ENCODE data around the gene SYTL4. TPM values are rescaled to one million over a fixed set of nuclear protein-coding genes. Genes with fewer than 3 reads are reported as not detected.

SYTL4 gene
- total and polyA plus RNA-seq, 2 of the 13 experiments (the other 11 are each of a cell fraction or from before 2014, with no cell fraction given) = 0.41 to 0.73 TPM

GRCh38 chrX:100768679-100769338 is 36.9 kb upstream of the SYTL4 start:
- in situ Hi-C loops (cut with HindIII; ENCODE audit: extremely low pct_ligation_motif_present, low pct_unique_long_range_greater_than_20kb) = loop anchor here (5.0 kb wide), 1 partner anchor 82 kb away; no protein-coding TSS in a partner anchor
- Histone ChIP-seq H3K4me1 (ENCODE audit: insufficient read depth, low read length) (no peaks in the 10 kb centered on the region), H3K9me3 (ENCODE audit: low read length) (no peaks in the 10 kb centered on the region), H3K36me3 (replicated peaks in 1 of 2; ENCODE audit: control insufficient read depth in 1 of 2, insufficient read depth in 2 of 2, low read length in 2 of 2) (no peaks in the 10 kb centered on the region), H3K27me3 (ENCODE audit: control insufficient read depth in 1 of 2, insufficient read depth in 2 of 2, low read length in 2 of 2) (no peaks in the 10 kb centered on the region), H3K79me2 (ENCODE audit: insufficient read depth, low read length) (no peaks in the 10 kb centered on the region), H2AFZ (ENCODE audit: low read length) (no peak overlapping the region), H3K27ac (ENCODE audit: extremely low read length, insufficient read depth, low read length) (no peak overlapping the region), H3K4me3 (replicated peaks in 1 of 3; ENCODE audit: insufficient read depth in 1 of 3, low read depth in 2 of 3, low read length in 3 of 3) (no peak overlapping the region), H3K4me2 (ENCODE audit: low read depth, low read length) (no peak overlapping the region), H3K9ac (ENCODE audit: insufficient read depth, low read depth, low read length) (no peak overlapping the region), H4K20me1 (ENCODE audit: insufficient read depth, low read length) (no peaks in the 10 kb centered on the region)
- CTCF ChIA-PET (ENCODE audit: low intra/inter-chr PET ratio, low total read pairs) = interaction anchor here (1.2 to 4.1 kb wide), 6 partner anchors 83 to 256 kb away, joined by 3 to 139 read pairs (median 8); no protein-coding TSS in a partner anchor
- POLR2A ChIA-PET = no interaction called here
- FAIRE-seq (peak; percentile 88), DNase-seq (ENCODE audit: low spot score) (peak; percentile 49), ATAC-seq (no peak; the same call in 2 of the 3 replicates)
- WGBS (ENCODE audit: low lambda C conversion rate) = 18% methylated on average over 4 of the region's 7 CpGs
- intact Hi-C loops (cut with micrococcal nuclease; ENCODE audit: unreplicated experiment) = loop anchor here (1.0 kb wide), 1 partner anchor 84 kb away; no protein-coding TSS in a partner anchor
- no TSS peak for BruUV-seq (replicated peaks)
- TF ChIP-seq ESRRA (CRISPR knock-in tag; IDR thresholded peaks at IDR 0.05; ENCODE audit: low read depth) (no peak), SOX5 (CRISPR knock-in tag; IDR thresholded peaks at IDR 0.05; ENCODE audit: borderline replicate concordance) (no peak), ZNF160 (CRISPR knock-in tag; IDR thresholded peaks at IDR 0.05) (peak; percentile 98), E2F1 (CRISPR knock-in tag; IDR thresholded peaks at IDR 0.05) (no peak), ZBTB3 (CRISPR knock-in tag; IDR thresholded peaks at IDR 0.05; ENCODE audit: borderline replicate concordance, low read depth) (no peak), KIAA2018 (CRISPR knock-in tag; IDR thresholded peaks at IDR 0.05; ENCODE audit: borderline replicate concordance) (no peak), ZNF644 (CRISPR knock-in tag; IDR thresholded peaks at IDR 0.05; ENCODE audit: low read depth) (no peak), ZNF776 (CRISPR knock-in tag; IDR thresholded peaks at IDR 0.05) (no peak), BORCS8-MEF2B (CRISPR knock-in tag; IDR thresholded peaks at IDR 0.05) (no peak), ZFP90 (CRISPR knock-in tag; IDR thresholded peaks at IDR 0.05; ENCODE audit: borderline replicate concordance) (no peak), MAFF (IDR thresholded peaks at IDR 0.05; ENCODE audit: low read depth, low read length) (no peak), ZBTB26 (CRISPR knock-in tag; IDR thresholded peaks at IDR 0.05; ENCODE audit: borderline replicate concordance) (no peak)

Measured in HepG2 (cell line).